Common myeloid progenitor, CD34-positive (primary cell): ENCODE results near the gene PFAS.
A peak's percentile ranks its signal among the peaks of the same experiment; 100 is the strongest.

Experiments used
- CTCF ChIA-PET: fragments of 350-600 bp; sonication (Branson Sonifier 250); formaldehyde crosslinking; loops from one replicate; lab custom pipeline; 2021; ENCODE audit warnings: antibody characterized with exemption; lab: Charles Lee
- POLR2A ChIA-PET: fragments of 350-600 bp; sonication (Branson Sonifier 250); formaldehyde crosslinking; loops from one replicate; lab custom pipeline; 2021; ENCODE audit warnings: antibody characterized with exemption; lab: Charles Lee
- DNase-seq, 3 donors: peaks; one replicate each; pipeline versions ENCODE4 v3.0.0 to v3.0.0-alpha.2; 2013
- H3K27ac ChIP-seq, 2 experiments: 1 replicate in 1 of 2; 2 replicates in 1 of 2; pipeline ENCODE4 v1.7.0; 2013; ENCODE audit warnings: inconsistent platforms in 2 of 2, low read length in 2 of 2, mild to moderate bottlenecking in 2 of 2, low read depth in 1 of 2, moderate library complexity in 1 of 2; ENCODE audit not compliant: severe bottlenecking in 2 of 2, insufficient read depth in 1 of 2, poor library complexity in 1 of 2
- H3K27me3 ChIP-seq, 5 experiments: replicated peaks in 2 of 5; 1 replicate in 3 of 5; 2 replicates in 2 of 5; pipeline versions ENCODE4 v1.6.1 to v1.7.0; 2013; ENCODE audit warnings: low read length in 4 of 5, mild to moderate bottlenecking in 2 of 5, moderate library complexity in 2 of 5, inconsistent platforms in 1 of 5; ENCODE audit not compliant: insufficient read depth in 5 of 5, control insufficient read depth in 4 of 5
- H3K36me3 ChIP-seq, 4 experiments: 1 replicate in 2 of 4; 2 replicates in 2 of 4; pipeline versions ENCODE4 v1.6.1 to v1.7.0; 2013; ENCODE audit warnings: low read length in 3 of 4, control low read depth in 1 of 4, mild to moderate bottlenecking in 1 of 4; ENCODE audit not compliant: control insufficient read depth in 4 of 4, insufficient read depth in 4 of 4
- H3K4me1 ChIP-seq, 4 experiments: 1 replicate in 3 of 4; 2 replicates in 1 of 4; pipeline versions ENCODE4 v1.6.1 to v1.7.1; 2013; ENCODE audit warnings: low read length in 3 of 4, mild to moderate bottlenecking in 3 of 4, control low read depth in 1 of 4, inconsistent platforms in 1 of 4, moderate library complexity in 1 of 4; ENCODE audit not compliant: control insufficient read depth in 4 of 4, insufficient read depth in 4 of 4; ENCODE audit errors: control extremely low read depth in 1 of 4
- H3K4me3 ChIP-seq, 7 experiments: 1 replicate in 4 of 7; 2 replicates in 3 of 7; pipeline versions ENCODE4 v1.5.1 to v1.7.0; 2013; ENCODE audit warnings: mild to moderate bottlenecking in 7 of 7, low read length in 6 of 7, moderate library complexity in 6 of 7, inconsistent platforms in 2 of 7, low read depth in 2 of 7, control low read depth in 1 of 7; ENCODE audit not compliant: insufficient read depth in 4 of 7, control insufficient read depth in 1 of 7; ENCODE audit errors: extremely low read depth in 1 of 7
- H3K9me3 ChIP-seq, 5 experiments: 1 replicate in 4 of 5; 2 replicates in 1 of 5; pipeline versions ENCODE4 v1.6.1 to v1.7.1; 2013; ENCODE audit warnings: low read length in 4 of 5, mild to moderate bottlenecking in 2 of 5, inconsistent platforms in 1 of 5, low read depth in 1 of 5, moderate library complexity in 1 of 5; ENCODE audit not compliant: control insufficient read depth in 4 of 5, insufficient read depth in 2 of 5; ENCODE audit errors: control extremely low read depth in 1 of 5
- WGBS: methylation state at CpG from one replicate; pipeline ENCODE4 v1.1.5; 2013; ENCODE audit not compliant: insufficient coverage; 5-methylcytosine and 5-hydroxymethylcytosine counted together

PFAS gene

GRCh38 chr17:8226536-8227237 lies 22.4 kb upstream of the PFAS start:
- 7% methylated on average over 22 of the region's 32 CpGs for WGBS
- Histone ChIP-seq H3K4me1 (peaks cover 2 to 34% (median 23%) of the 10 kb centered on the region in 4 experiments), H3K9me3 (no peaks in the 10 kb centered on the region), H3K36me3 (peaks cover 14 to 47% (median 39%) of the 10 kb centered on the region in 4 experiments), H3K27ac (peak overlapping the region in 1 of 2 experiments; percentile 80), H3K4me3 (peak overlapping the region in 6 of 7 experiments; percentile 54 to 87 (median 64)), H3K27me3 (no peaks in the 10 kb centered on the region)
- POLR2A ChIA-PET, result interaction anchor here (0.6 kb wide), 5 partner anchors 9 to 73 kb away, joined by 3 to 5 read pairs (median 4); partner anchors contain the start of gene CTC1
- CTCF ChIA-PET, result interaction anchor here (1.0 to 2.0 kb wide), 4 partner anchors 16 to 150 kb away, joined by 3 to 5 read pairs (median 3); no protein-coding TSS in a partner anchor
- peak; percentile 82 to 94 (median 92) for DNase-seq

DNA sequence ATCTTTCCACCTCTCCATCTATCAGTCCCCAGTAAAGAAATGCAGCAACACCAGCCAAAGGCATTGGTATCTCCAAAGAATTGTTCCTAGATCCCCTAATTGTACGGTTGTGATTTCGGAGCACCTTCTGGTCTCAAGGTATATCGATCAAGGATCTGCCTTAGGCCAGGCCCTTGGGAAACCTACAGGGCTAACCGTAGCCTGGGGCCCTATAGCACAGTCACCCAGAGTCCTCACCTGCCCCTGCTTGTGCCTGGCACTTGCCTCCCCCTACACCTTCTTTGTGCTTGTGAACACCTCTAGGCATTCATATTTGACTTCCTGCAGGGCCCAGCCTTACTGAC lies 21.9 kb upstream of the PFAS start:
- H3K4me3 ChIP-seq, result peak overlapping the region in 5 of 7 experiments; percentile 62 to 87 (median 66)
- H3K4me1 ChIP-seq, result peaks cover 2 to 30% (median 19%) of the 10 kb centered on the region in 4 experiments
- H3K36me3 ChIP-seq, result peaks cover 16 to 52% (median 44%) of the 10 kb centered on the region in 4 experiments
- ChIA-PET POLR2A (interaction anchor here (0.6 kb wide), 3 partner anchors 21 to 73 kb away, joined by 4 to 5 read pairs (median 4); partner anchors contain the start of gene CTC1), CTCF (interaction anchor here (1.3 to 2.0 kb wide), 3 partner anchors 16 to 73 kb away, joined by 3 to 5 read pairs (median 3); no protein-coding TSS in a partner anchor)
- H3K9me3 ChIP-seq, result no peaks in the 10 kb centered on the region
- no peak for DNase-seq
- 83% methylated on average over 4 of the region's 4 CpGs for WGBS
- H3K27ac ChIP-seq, result peak overlapping the region in 1 of 2 experiments; percentile 3
- no peaks in the 10 kb centered on the region for H3K27me3 ChIP-seq

DNA sequence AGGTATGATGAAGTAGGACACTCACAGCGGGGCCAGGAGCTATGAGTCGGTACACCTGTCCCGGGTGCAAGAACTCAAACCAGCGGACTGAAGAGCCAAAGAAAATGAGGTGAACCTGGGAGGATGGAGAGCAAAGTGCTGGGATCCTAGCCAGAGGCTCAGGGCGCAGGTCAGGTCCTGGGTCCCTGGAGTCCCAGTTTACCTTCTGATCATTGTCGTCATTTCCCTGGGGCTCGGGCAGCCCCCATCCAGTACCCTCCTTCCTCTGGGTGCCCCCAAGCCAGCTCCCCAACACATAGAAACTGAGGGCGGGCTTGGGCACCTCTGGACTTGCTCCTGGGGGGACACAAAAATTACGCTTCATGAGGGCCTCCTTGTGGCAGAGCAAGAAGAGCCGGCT lies 17.4 kb upstream of the PFAS start:
- Histone ChIP-seq H3K4me1 (peaks cover 0 to 10% (median 4%) of the 10 kb centered on the region in 4 experiments), H3K36me3 (peaks cover 25 to 94% (median 82%) of the 10 kb centered on the region in 4 experiments), H3K27me3 (no peaks in the 10 kb centered on the region), H3K9me3 (no peaks in the 10 kb centered on the region), H3K27ac (no peak overlapping the region), H3K4me3 (no peak overlapping the region)
- 97% methylated on average over 9 of the region's 10 CpGs for WGBS
- CTCF ChIA-PET, result interaction anchor here (1.7 kb wide), 1 partner anchor 15 kb away, joined by 4 read pairs; no protein-coding TSS in a partner anchor
- POLR2A ChIA-PET, result no interaction called here
- no peak for DNase-seq

DNA sequence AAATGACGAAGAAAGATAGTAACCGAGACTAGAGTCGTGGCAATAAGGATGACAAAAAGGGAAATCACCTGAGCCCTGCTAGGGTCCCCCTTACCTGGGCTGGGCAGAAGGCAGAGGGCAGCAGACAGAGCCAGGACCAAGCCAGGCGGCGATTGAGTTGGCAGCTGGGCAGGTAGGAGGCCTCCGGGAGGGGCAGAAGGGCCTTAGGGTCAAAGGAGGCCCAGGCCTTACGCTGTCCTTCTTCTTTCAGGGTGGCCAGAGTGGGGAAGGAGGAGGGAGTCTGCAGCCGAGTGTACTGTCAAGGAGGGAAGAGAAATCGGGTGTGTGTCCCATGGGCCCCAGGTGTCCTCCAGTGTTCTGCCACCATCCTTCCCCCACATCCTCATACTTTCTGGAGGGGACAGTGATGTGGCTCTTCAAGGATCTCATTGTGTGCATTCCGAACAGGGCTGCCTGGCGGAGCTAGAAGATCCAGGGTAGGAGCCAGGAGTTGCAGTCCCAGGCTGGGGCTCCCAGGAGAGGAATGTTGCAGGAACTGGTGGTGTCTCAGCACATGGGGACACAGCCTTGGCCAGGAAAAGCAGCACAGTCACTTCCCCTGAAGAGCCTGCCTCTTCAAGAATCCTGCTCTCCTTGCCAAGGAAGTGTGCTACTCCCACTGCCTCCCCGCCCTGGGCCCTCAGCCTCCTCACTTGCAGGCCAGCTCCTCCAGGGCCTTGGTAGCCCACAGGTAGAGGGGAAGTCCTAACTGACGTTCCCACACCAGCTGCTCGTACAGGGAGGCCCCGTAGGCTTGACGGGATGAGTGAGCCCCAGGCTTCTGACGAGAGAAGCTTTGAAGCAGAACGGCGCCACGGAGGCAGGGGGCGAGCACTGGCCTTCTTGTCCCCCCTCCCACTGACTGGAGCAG lies 14.5 kb upstream of the PFAS start:
- no peaks in the 10 kb centered on the region for H3K27me3 ChIP-seq
- POLR2A ChIA-PET, result no interaction called here
- H3K27ac ChIP-seq, result no peak overlapping the region
- H3K9me3 ChIP-seq, result no peaks in the 10 kb centered on the region
- DNase-seq, result no peak
- peaks cover 34 to 93% (median 75%) of the 10 kb centered on the region in 4 experiments for H3K36me3 ChIP-seq
- no peaks in the 10 kb centered on the region for H3K4me1 ChIP-seq
- WGBS, result 100% methylated on average over 18 of the region's 21 CpGs
- CTCF ChIA-PET, result interaction anchor here (0.6 to 4.4 kb wide), 2 partner anchors 11 to 14 kb away, joined by 3 to 24 read pairs; no protein-coding TSS in a partner anchor
- H3K4me3 ChIP-seq, result no peak overlapping the region

DNA sequence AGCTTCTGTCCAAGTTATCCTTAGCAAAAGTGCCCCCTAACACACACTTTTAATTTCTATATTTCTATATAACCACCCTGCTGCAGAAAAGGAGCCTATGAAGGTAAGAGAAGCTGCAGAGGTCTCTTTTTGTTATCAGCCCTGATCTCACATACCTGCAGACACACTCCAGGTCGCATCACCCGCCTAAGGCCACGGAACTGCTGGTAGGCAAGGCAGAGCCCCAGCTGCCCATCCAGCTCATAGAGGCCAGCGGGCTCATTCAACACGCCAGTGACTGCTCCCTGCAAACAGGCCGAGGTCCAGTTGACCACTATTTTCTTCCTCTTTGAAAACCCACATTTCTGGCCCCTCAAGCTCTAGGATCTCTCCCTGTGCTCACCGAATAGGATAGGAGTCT lies 13.4 kb upstream of the PFAS start:
- no peak for DNase-seq
- Histone ChIP-seq H3K36me3 (peaks cover 28 to 92% (median 67%) of the 10 kb centered on the region in 4 experiments), H3K4me1 (no peaks in the 10 kb centered on the region), H3K27me3 (no peaks in the 10 kb centered on the region), H3K27ac (no peak overlapping the region), H3K9me3 (no peaks in the 10 kb centered on the region), H3K4me3 (no peak overlapping the region)
- ChIA-PET POLR2A (interaction anchor here (0.8 kb wide), 1 partner anchor 11 kb away, joined by 3 read pairs; no protein-coding TSS in a partner anchor), CTCF (interaction anchor here (4.4 kb wide), 1 partner anchor 10 kb away, joined by 24 read pairs; no protein-coding TSS in a partner anchor)
- WGBS, result 100% methylated on average over 6 of the region's 7 CpGs

- Histone ChIP-seq H3K9me3 (no peaks in the 10 kb centered on the region), H3K4me1 (no peaks in the 10 kb centered on the region), H3K27ac (no peak overlapping the region), H3K36me3 (peaks cover 23 to 89% (median 54%) of the 10 kb centered on the region in 4 experiments), H3K27me3 (no peaks in the 10 kb centered on the region), H3K4me3 (no peak overlapping the region)
- POLR2A ChIA-PET, result interaction anchor here (0.7 kb wide), 2 partner anchors 9 to 81 kb away, joined by 3 to 6 read pairs; no protein-coding TSS in a partner anchor
- no peak for DNase-seq
- CTCF ChIA-PET, result interaction anchor here (4.4 kb wide), 1 partner anchor 8 kb away, joined by 24 read pairs; no protein-coding TSS in a partner anchor
- 97% methylated on average over 5 of the region's 7 CpGs for WGBS
Observed at GRCh38 chr17:8237175-8237574, 11.9 kb upstream of the PFAS start.
